Suprapubic skin (tissue), 4 donors: ENCODE data around the gene CNOT1. TPM values are rescaled to one million over a fixed set of nuclear protein-coding genes. Genes with fewer than 3 reads are reported as not detected.

ENCODE experiments used
- DNase-seq, 2 donors: peaks; one replicate each; pipeline ENCODE4 v3.0.0-alpha.2; 2019; ENCODE audit warnings: low spot score in 2 of 2
- H3K27ac ChIP-seq: fragments of 200-600 bp; sonication (generic); one replicate; pipeline ENCODE4 v1.5.1; 2019
- H3K27me3 ChIP-seq: fragments of 200-600 bp; sonication (generic); one replicate; pipeline ENCODE4 v1.5.1; 2019
- H3K36me3 ChIP-seq: fragments of 200-600 bp; sonication (generic); one replicate; pipeline ENCODE4 v1.5.1; 2019
- H3K4me1 ChIP-seq: fragments of 200-600 bp; sonication (generic); one replicate; pipeline ENCODE4 v1.5.1; 2019
- H3K4me3 ChIP-seq: fragments of 200-600 bp; sonication (generic); one replicate; pipeline ENCODE4 v1.5.1; 2019; ENCODE audit warnings: mild to moderate bottlenecking
- H3K9me3 ChIP-seq: fragments of 200-600 bp; sonication (generic); one replicate; pipeline ENCODE4 v1.5.1; 2019
- CTCF ChIP-seq, 2 donors: fragments of 200-600 bp in 1 of 2; fragments of 450-650 bp in 1 of 2; sonication (generic) in 1 of 2; IDR thresholded peaks; one replicate each; pipeline ENCODE4 v1.5.1; 2016 to 2019; ENCODE audit warnings: antibody characterized with exemption in 2 of 2, mild to moderate bottlenecking in 1 of 2, moderate library complexity in 1 of 2
- EP300 ChIP-seq: sonication (generic); formaldehyde crosslinking; IDR thresholded peaks from one replicate; pipeline ENCODE4 v1.6.1; 2017; ENCODE audit warnings: antibody characterized with exemption
- POLR2A ChIP-seq, 2 donors: fragments of 450-650 bp; IDR thresholded peaks; one replicate each; pipeline ENCODE4 v1.6.1; 2017; ENCODE audit warnings: antibody characterized with exemption in 2 of 2, mild to moderate bottlenecking in 2 of 2, moderate library complexity in 2 of 2
- POLR2AphosphoS5 ChIP-seq, 3 donors: sonication (generic); formaldehyde crosslinking; IDR thresholded peaks; one replicate each; pipeline ENCODE4 v1.6.1; 2017; ENCODE audit warnings: antibody characterized with exemption in 3 of 3
- WGBS: methylation state at CpG from one replicate; pipeline ENCODE4 v1.1.5; 2018; 5-methylcytosine and 5-hydroxymethylcytosine counted together
- total RNA-seq, 4 donors: library from RNA; depleted of rRNA; stranded (reverse); fragments of >200 nt; gene quantifications; one replicate each; pipeline ENCODE4 v1.1.0, GENCODE V29; 2016

The CNOT1 gene
- total RNA-seq, 4 donors from 2014 or later = 94.8 to 238 (median 143) TPM

GRCh38 chr16:58548378-58548777 is 81.2 kb downstream of the CNOT1 start:
- no peaks in the 10 kb centered on the region for H3K27me3 ChIP-seq
- no peak for DNase-seq
- no peaks in the 10 kb centered on the region for H3K9me3 ChIP-seq
- no peak overlapping the region for H3K4me3 ChIP-seq
- H3K4me1 ChIP-seq = no peaks in the 10 kb centered on the region
- TF ChIP-seq POLR2A (IDR thresholded peaks at IDR 0.05) (no peak), CTCF (IDR thresholded peaks at IDR 0.05) (no peak), EP300 (no peak), POLR2AphosphoS5 (IDR thresholded peaks at IDR 0.05) (no peak)
- H3K36me3 ChIP-seq = peaks cover 98% of the 10 kb centered on the region
- WGBS = 81% methylated on average over 2 of the region's 2 CpGs
- H3K27ac ChIP-seq = no peak overlapping the region

DNA sequence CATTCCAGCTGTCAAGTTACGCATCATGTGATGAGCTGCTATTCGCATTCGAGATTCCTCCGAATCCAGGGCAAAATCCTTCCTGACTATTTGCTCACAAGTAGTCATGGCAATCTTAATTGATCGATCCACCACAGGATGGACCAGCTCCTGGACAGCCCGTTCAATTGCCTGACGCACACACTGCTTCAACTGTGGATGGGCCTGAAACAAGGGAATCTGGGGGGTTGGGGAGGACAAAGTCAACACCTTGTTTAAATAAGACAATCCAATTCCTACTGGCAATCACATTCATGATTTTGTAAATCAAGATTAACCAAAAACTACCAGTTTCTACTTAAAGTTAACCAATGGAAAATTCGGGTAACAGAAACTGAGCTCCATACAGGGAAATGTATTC is 85.9 kb downstream of the CNOT1 start:
- no peaks in the 10 kb centered on the region for H3K4me1 ChIP-seq
- no peaks in the 10 kb centered on the region for H3K27me3 ChIP-seq
- no peak overlapping the region for H3K27ac ChIP-seq
- TF ChIP-seq CTCF (IDR thresholded peaks at IDR 0.05) = no peak
- no peak for TF ChIP-seq POLR2A (IDR thresholded peaks at IDR 0.05)
- TF ChIP-seq EP300 = no peak
- no peak for TF ChIP-seq POLR2AphosphoS5 (IDR thresholded peaks at IDR 0.05)
- no peaks in the 10 kb centered on the region for H3K9me3 ChIP-seq
- DNase-seq = no peak
- H3K4me3 ChIP-seq = no peak overlapping the region
- 89% methylated on average over 8 of the region's 8 CpGs for WGBS
- H3K36me3 ChIP-seq = peaks cover 99% of the 10 kb centered on the region

- 90% methylated on average over 1 of the region's 1 CpG for WGBS
- Histone ChIP-seq H3K4me3 (no peak overlapping the region), H3K27ac (no peak overlapping the region), H3K9me3 (no peaks in the 10 kb centered on the region), H3K4me1 (no peaks in the 10 kb centered on the region), H3K36me3 (peaks cover 99% of the 10 kb centered on the region), H3K27me3 (no peaks in the 10 kb centered on the region)
- DNase-seq = no peak
- no peak for TF ChIP-seq CTCF (IDR thresholded peaks at IDR 0.05)
- no peak for TF ChIP-seq EP300
- no peak for TF ChIP-seq POLR2AphosphoS5 (IDR thresholded peaks at IDR 0.05)
- no peak for TF ChIP-seq POLR2A (IDR thresholded peaks at IDR 0.05)
Observed at GRCh38 chr16:58542291-58542690, 87.3 kb downstream of the CNOT1 start.

- Histone ChIP-seq H3K36me3 (peaks cover 99% of the 10 kb centered on the region), H3K9me3 (no peaks in the 10 kb centered on the region), H3K4me1 (no peaks in the 10 kb centered on the region), H3K27me3 (no peaks in the 10 kb centered on the region), H3K27ac (no peak overlapping the region), H3K4me3 (no peak overlapping the region)
- 88% methylated on average over 2 of the region's 2 CpGs for WGBS
- TF ChIP-seq POLR2A (IDR thresholded peaks at IDR 0.05) (no peak), EP300 (no peak), POLR2AphosphoS5 (IDR thresholded peaks at IDR 0.05) (no peak), CTCF (IDR thresholded peaks at IDR 0.05) (no peak)
- DNase-seq = no peak
Observed at GRCh38 chr16:58541711-58542110, 87.9 kb downstream of the CNOT1 start.

DNA sequence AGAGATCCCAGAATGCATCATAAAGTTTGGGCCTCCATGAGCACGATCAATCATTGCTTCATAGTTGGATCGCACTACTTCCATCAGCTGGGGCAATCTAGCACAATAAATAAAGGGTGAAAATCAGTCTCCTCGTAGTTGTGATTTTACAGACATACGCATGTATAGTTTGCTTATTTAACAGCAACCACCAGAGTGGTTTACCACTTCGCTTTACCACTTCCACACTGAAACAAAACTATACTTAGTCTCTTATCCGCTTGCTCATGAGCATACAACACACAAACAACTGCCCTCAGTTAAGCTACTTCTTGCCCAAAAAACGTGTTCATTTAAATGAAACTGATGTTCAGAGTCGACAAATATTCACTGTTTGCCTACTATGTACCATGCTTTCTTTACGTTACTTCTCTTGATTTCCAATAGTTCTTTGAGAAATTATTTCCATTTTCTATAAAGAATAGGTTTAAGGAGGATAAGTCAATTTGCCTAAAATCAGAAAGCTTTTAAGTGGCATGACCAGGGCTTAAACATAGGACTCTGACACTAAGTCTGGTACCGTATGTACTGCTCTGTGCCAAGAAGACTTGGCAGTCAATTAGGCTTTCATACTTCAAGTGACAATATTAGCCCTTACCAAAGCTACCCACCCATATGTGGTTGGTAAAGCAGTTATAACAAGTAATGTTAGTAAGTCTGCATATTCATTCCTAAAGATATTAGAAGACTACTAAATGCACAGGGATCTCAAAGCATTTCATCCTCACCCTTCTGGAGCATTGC is 92.3 kb downstream of the CNOT1 start:
- H3K9me3 ChIP-seq = no peaks in the 10 kb centered on the region
- peaks cover 98% of the 10 kb centered on the region for H3K36me3 ChIP-seq
- no peak for TF ChIP-seq CTCF (IDR thresholded peaks at IDR 0.05)
- H3K4me1 ChIP-seq = no peaks in the 10 kb centered on the region
- 88% methylated on average over 10 of the region's 10 CpGs for WGBS
- H3K27ac ChIP-seq = no peak overlapping the region
- no peaks in the 10 kb centered on the region for H3K27me3 ChIP-seq
- no peak overlapping the region for H3K4me3 ChIP-seq
- no peak for DNase-seq
